ENCODE measurements around the gene SNAPC2.

SNAPC2 gene

GRCh38 chr19:7910321-7911161, 9.6 kb upstream of the SNAPC2 start:
- TF ChIP-seq CTCF (IDR thresholded peaks at IDR 0.05; ENCODE audit: low read depth, low read length): no peak
- DNase-seq (ENCODE audit: low read depth in 2 of 2): no peak
- no peak overlapping the region for H3K4me3 ChIP-seq (replicated peaks in 1 of 2; ENCODE audit: low read depth in 2 of 2, low read length in 2 of 2)

GRCh38 chr19:7911508-7912143, 8.5 kb upstream of the SNAPC2 start:
- TF ChIP-seq CTCF (IDR thresholded peaks at IDR 0.05; ENCODE audit: low read depth, low read length): no peak
- H3K4me3 ChIP-seq (replicated peaks in 1 of 2; ENCODE audit: low read depth in 2 of 2, low read length in 2 of 2): no peak overlapping the region
- DNase-seq (ENCODE audit: low read depth in 2 of 2): no peak

- no peak overlapping the region for H3K4me3 ChIP-seq (replicated peaks in 1 of 2; ENCODE audit: low read depth in 2 of 2, low read length in 2 of 2)
- no peak for DNase-seq (ENCODE audit: low read depth in 2 of 2)
- TF ChIP-seq CTCF (IDR thresholded peaks at IDR 0.05; ENCODE audit: low read depth, low read length): no peak
Measured at GRCh38 chr19:7912144-7912696, 7.9 kb upstream of the SNAPC2 start.

- no peak overlapping the region for H3K4me3 ChIP-seq (replicated peaks in 1 of 2; ENCODE audit: low read depth in 2 of 2, low read length in 2 of 2)
- DNase-seq (ENCODE audit: low read depth in 2 of 2): no peak
- no peak for TF ChIP-seq CTCF (IDR thresholded peaks at IDR 0.05; ENCODE audit: low read depth, low read length)
Measured at GRCh38 chr19:7912697-7913564, 7.2 kb upstream of the SNAPC2 start.

GRCh38 chr19:7913652-7914051, 6.5 kb upstream of the SNAPC2 start:
- TF ChIP-seq CTCF (IDR thresholded peaks at IDR 0.05; ENCODE audit: low read depth, low read length): no peak
- no peak for DNase-seq (ENCODE audit: low read depth in 2 of 2)
- no peak overlapping the region for H3K4me3 ChIP-seq (replicated peaks in 1 of 2; ENCODE audit: low read depth in 2 of 2, low read length in 2 of 2)

- DNase-seq (ENCODE audit: low read depth in 2 of 2): no peak
- H3K4me3 ChIP-seq (replicated peaks in 1 of 2; ENCODE audit: low read depth in 2 of 2, low read length in 2 of 2): no peak overlapping the region
- no peak for TF ChIP-seq CTCF (IDR thresholded peaks at IDR 0.05; ENCODE audit: low read depth, low read length)
Measured at GRCh38 chr19:7914099-7914498, 6.0 kb upstream of the SNAPC2 start.

Measured in cardiac fibroblast (primary cell).